Epithelial cell of prostate (primary cell): ENCODE measurements around the gene CCHCR1.
A peak's percentile ranks its signal among the peaks of the same experiment; 100 is the strongest.

Source experiments
- DNase-seq: peaks from one replicate; pipeline ENCODE4 v3.0.0-alpha.2; 2011; ENCODE audit warnings: low read depth, low spot score
- H3K27ac ChIP-seq: fragments of 450-650 bp; 2 replicates; pipeline ENCODE4 v1.5.1; 2017; ENCODE audit warnings: mild to moderate bottlenecking

Gene CCHCR1

GRCh38 chr6:31135710-31136109 is 21.9 kb downstream of the CCHCR1 start:
- no peak overlapping the region for H3K27ac ChIP-seq
- DNase-seq: no peak

GRCh38 chr6:31132806-31133205 is 24.8 kb downstream of the CCHCR1 start:
- no peak overlapping the region for H3K27ac ChIP-seq
- DNase-seq: no peak

- H3K27ac ChIP-seq: no peak overlapping the region
- no peak for DNase-seq
Measured at GRCh38 chr6:31131595-31131994, 26.0 kb downstream of the CCHCR1 start.

DNA sequence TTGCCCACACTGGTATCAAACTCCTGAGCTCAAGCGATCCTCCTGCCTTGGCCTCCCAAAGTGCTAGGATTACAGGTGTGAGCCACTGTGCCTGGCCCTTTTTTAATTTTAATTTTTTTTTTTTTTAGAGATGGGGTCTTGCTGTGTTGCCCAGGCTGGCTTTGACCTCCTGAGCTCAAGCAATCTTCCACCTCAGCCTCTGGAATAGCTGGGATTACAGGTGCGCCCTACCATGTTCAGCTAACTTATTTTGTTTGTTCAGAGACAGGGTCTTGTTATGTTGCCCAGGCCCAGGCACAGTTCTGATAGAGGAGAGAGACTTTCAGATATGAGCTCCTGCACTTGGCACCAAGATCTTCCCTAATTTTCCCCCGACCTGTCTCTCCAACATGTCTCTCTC is 26.9 kb downstream of the CCHCR1 start:
- no peak overlapping the region for H3K27ac ChIP-seq
- DNase-seq: no peak

- DNase-seq: no peak
- H3K27ac ChIP-seq: peak overlapping the region; percentile 6
Measured at GRCh38 chr6:31129130-31129529, 28.5 kb downstream of the CCHCR1 start.

- no peak overlapping the region for H3K27ac ChIP-seq
- DNase-seq: no peak
Measured at GRCh38 chr6:31128093-31128676, 29.4 kb downstream of the CCHCR1 start.

DNA sequence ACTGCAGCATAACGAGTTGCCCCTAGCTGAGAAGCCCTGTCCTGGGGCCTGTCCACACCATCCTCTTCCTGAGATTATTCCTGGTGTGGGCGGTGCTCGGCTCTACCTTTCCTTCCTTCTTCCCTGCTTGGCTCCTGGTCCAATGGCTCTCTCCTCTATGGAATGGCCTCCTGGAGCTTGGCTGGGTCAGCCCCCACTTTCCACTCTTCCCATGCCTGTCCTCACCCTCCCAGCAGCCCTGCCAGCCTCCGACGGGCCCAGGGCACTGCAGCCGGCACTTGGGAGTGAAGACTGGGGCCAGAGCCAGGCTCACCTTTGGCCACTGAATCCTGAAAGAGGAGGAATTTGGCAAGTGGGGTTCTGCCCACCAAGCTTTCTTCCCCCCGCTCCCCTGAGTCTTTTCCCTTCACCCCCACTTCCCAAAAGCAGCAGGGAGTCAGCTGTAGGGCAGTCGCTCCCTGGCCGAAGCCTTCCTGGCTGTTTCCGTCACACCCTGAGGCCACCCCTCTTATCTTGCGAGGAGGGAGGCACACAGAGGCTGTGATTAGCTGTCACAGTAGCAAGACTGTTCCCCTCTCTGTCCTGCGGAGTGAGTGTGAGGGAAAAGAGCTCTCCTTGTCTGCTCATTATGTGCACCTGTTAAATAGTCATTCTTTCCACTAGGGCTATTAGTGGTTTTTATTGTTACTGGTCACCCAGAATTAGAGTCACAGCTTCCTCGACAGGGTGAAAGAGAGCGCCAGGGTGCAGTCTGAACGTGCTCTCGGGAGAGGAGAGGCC is 31.0 kb downstream of the CCHCR1 start:
- peak overlapping the region; percentile 89 for H3K27ac ChIP-seq
- DNase-seq: no peak

DNA sequence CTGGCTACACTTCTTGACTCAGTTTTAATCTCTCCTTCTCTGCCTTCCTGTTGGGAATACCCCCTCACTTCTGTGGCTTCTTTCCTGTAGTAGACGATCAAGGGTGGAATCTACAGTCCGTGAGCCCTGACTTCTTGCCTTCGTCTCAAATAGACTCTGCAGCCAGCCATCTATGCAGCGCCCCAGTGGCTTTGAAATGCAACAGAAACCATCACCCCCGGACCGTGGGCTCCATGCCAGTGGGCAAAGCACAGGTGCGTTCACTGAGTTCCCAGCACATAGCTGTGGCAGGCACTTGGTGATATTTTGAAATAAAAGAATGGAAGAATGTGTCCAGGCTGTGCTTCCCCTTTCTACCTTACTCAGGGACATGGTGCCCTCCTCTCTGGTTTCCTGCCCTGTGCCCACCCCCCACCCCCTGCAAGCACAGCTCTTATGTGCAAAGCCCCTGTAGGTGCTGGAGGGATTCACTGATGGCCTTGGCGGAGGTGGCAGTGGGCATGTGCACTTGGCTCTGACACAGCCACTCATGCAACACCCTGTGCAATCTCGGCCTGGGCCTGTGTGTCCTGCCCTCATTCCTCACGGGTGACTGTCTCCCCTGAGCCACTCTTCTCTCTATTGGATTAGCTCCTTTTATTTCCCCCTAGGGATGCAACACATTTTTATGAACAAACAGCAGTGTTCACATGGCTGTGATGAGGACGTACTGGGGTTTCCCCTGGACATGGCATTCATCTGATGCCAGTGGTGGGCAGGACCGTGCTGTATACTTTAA is 31.8 kb downstream of the CCHCR1 start:
- DNase-seq: peak; percentile 76
- H3K27ac ChIP-seq: peak overlapping the region; percentile 89

DNA sequence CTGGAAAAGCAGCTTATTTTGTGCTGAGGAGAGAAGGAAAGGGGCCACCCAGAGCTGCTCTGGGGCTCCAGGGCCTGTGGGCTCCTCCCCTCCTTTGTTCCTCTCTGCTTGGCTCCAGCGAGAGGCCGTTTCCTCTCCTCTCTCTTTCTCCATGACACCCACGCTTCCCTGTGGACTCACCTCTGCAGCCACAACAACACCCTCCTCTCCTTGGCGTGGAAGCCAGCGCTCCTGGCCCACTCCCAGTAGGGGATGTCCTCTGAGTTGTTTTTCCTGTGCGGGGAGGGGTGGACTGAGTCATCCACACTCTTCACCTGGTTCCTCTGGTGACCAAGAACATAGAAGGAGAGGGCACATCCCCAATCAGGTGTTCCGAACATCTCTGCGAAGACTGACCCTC is 32.4 kb downstream of the CCHCR1 start:
- peak overlapping the region; percentile 89 for H3K27ac ChIP-seq
- peak; percentile 69 for DNase-seq

- DNase-seq: peak; percentile 29
Measured at GRCh38 chr6:31122791-31123706, 34.6 kb downstream of the CCHCR1 start.

DNA sequence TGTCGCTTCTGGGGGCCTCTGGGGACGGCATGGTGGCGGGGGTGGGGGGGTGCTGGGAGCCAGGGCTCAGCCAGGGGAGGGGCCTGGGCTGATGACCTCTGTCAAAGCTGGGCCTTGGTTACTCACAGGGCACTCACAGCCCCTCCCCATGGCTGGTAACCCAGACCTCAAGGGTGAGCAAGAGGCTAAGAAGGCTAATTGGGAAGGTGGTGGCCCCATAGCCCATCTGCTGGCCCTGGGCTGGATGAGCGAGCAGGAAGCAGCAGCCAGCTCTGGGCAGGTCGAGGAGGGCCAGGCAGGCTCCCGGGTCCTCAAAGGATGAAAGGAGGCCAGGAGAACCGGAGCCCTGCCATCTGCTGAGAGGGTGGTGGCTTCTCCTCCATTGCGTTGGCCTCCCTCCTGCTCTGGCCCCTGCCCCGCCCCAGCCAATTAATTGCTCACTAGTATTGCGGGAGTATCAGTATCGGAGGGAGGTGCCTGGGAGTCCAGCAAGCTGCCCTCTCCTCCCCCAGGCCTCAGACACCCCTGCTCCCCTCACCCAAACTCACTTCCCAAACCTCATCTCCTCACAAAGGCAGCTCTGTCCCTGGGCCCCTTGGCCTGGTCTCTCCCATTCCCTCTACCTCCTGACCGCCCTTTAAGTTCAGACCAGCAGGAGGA is 36.3 kb downstream of the CCHCR1 start:
- DNase-seq: no peak

More at GRCh38 chr6:31122791-31123706, 34.6 kb downstream of the CCHCR1 start:
- peak overlapping the region; percentile 49 for H3K27ac ChIP-seq

DNA sequence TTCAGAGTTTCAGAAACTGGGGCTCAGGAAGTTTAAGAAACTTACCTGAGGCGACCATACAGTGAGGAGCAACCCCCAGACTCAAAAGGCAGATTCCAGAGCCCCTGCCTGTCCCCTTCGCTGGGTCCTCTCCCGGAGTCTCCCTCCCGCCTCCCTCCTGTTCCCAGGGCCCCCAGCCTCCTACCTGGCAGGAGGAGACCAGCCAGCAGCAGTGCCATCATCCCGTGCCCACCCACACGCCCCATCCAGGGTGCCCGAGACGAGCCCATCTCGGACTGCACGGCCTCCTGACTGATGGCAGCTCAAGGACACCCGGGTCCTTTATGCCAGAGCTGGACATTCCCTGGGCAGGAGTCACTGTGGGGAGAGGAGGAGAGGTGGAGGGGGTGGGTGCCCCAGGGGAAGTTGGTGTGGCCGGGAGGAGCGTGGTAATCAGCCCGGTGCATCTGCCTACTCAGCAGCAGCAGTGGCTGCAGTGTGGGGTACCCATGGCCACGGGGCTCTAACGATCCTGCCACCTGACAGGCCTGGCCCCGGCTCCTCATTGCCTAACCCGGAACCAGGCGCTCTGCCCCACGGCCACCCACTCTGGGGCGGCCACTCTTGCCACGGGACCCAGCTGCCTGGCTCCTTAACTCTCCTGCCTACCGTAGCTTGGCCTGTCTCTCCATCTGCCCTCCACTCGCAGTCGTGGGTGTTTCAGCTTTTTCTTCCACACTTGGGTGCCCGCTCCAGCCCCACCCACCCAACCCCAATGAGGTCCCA is 37.3 kb downstream of the CCHCR1 start, which contains the start of gene CDSN:
CDSN (minus strand) TSS at position 296 of the 765 bp plus-strand sequence; CDS start at position 269, 27 bp downstream.
- DNase-seq: no peak
- no peak within 1 kb of the TSS for H3K27ac ChIP-seq

More for the DNA sequence above, 36.3 kb downstream of the CCHCR1 start:
- H3K27ac ChIP-seq: no peak overlapping the region

- H3K27ac ChIP-seq: no peak overlapping the region
- DNase-seq: no peak
Measured at GRCh38 chr6:31118178-31118577, 39.4 kb downstream of the CCHCR1 start.

DNA sequence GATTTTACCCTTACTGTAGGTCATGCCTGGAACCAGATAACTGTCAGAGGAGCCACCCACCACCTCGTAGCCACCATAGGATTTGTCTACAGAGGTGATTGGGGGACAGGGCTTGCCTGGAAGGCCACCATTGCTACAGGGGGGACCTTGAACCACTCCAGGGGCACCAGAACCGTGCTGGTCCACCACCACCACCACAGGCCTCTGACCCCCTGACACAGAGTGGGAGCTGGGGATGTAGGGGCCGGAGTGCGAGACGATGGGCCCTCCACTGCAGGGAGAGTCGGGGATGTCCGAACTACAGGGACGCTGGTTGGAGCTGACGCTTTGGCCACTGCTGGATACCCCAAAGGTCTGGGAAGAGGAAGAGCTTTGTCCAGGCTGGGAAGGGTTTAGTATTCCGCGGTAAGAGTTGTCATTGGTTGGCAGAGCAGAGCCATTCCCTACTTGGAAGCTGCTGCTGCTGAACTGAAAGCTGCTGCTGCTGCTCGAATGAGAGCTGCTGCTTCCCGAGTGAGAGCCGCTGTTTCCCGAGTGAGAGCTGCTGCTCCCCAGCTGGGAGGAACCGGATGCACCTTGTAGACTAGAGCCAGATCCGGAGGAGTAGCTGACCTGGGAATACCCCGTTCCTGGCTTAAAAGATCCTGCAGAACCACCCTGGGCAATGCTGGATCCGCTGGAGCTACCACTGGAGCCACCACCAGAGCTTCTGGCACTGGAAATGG is 40.8 kb downstream of the CCHCR1 start:
- H3K27ac ChIP-seq: no peak overlapping the region
- DNase-seq: no peak

GRCh38 chr6:31115941-31116560 is 41.6 kb downstream of the CCHCR1 start:
- peak overlapping the region; percentile 89 for H3K27ac ChIP-seq
- DNase-seq: no peak

DNA sequence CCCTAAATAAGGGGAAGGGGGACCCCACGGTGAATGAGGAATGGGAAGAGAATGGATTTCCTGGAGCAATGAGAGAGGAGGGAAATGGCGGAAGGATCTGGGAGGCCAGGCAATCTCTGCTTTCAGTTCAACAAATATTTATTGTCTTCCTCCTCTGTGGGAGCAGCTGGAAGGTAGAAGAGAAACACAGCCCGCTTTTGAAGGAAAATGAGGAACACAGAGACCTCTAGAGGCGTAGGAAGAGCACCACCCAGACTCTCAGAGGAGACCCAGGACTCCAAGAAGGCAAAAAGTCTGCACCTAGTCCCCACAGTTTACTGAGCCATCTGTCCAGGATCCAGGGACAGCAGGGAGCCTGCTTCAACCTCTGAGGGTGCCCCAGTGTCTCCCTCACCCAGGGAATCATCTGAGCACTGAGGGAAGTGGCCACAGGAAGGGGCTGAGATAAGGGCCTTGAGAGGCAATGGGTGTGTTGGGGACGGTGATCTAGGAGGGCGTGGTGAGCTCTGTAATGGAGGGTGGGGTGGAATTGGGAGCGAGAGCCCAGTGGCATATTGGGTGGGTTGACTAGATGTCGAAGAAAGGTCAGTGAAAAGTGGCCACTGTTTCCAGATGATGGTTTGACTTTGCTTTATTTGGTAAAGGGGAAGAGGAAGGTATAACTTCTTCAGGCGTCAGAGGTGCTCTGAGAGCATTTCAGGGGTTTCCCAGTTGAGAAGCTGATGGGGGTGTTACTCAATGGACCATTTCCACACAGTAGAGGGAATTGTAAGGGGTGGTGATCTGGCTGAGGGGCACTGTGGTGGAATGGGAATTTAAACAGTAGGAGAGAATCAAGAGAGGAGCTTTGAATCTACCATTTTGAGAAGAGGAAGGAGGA is 42.4 kb downstream of the CCHCR1 start:
- DNase-seq: peak; percentile 40
- peak overlapping the region; percentile 89 for H3K27ac ChIP-seq

DNA sequence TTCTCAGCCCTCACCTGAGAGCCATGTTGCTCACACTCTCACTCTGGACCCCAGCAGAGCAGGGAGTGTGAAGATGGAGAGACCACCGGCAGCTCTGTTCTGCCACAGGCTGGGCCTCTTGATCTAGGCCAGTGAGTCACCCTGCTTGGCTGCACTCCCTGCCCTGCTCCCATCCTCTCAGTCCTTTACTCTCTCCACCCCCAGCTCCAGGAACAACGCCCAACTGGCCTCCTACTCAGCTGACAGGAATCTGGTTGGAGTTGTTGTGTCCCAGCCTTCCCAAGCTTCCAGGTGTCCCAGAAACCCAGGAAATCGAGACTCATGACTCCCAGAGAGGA is 43.1 kb downstream of the CCHCR1 start, which contains the start of gene PSORS1C1:
PSORS1C1 (plus strand) TSS at position 260 of the 338 bp plus-strand sequence. CDS start 14,833 bp downstream, outside the sequence.
- H3K27ac ChIP-seq: peak within 1 kb of the TSS; percentile 89
- DNase-seq: peak; percentile 81
